ENCODE data around the gene CERS6.

CERS6 gene

DNA sequence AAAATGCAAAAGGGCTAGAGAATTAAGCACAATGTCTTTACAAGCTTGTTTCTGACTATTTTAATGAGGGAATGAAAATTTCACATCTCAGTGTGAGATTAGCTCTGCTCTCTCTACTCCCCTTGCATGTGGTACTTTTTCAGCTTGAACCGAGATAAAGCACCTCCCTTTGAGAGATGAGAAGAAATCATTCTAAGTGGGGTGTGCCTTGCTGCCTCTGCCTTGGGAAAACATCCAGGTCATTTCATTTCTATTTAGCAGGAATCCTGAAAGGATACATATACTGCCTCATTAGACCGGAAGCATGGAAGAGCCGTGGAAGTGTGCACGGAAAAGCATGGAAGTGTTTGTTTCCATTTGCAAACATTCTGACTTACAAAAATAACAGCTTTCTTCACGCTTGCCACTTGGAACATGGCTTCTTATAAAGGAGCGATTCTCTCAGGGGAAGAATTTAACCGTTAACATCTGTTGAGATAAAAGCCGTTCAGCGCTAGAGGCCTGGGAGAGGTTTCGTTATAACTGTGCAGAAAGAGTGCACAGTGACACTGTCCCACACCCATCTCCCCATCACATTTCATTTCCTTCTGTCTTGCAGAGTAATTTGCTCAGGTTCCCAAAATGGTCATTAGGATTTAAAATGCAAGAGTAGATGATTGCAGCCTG, 363.1 kb downstream of the CERS6 start:
- in situ Hi-C loops (cut with MboI; ENCODE audit: low sequenced_read_pairs): no loop called here

- in situ Hi-C loops (cut with MboI; ENCODE audit: low sequenced_read_pairs): no loop called here
Observed at GRCh38 chr2:168819829-168820489, 363.9 kb downstream of the CERS6 start.

- in situ Hi-C loops (cut with MboI; ENCODE audit: low sequenced_read_pairs): no loop called here
Observed at GRCh38 chr2:168821577-168821976, 365.5 kb downstream of the CERS6 start.

- in situ Hi-C loops (cut with MboI; ENCODE audit: low sequenced_read_pairs): no loop called here
Observed at GRCh38 chr2:168821992-168822391, 365.9 kb downstream of the CERS6 start.
